ENCODE measurements around the gene RAB29.

RAB29 gene

GRCh38 chr1:205743977-205744376 lies 31.3 kb downstream of the RAB29 start:
- Histone ChIP-seq H3K27me3 (replicated peaks; ENCODE audit: control insufficient read depth, insufficient read depth, low read length) (no peaks in the 10 kb centered on the region), H3K36me3 (ENCODE audit: control insufficient read depth, insufficient read depth, low read length) (no peaks in the 10 kb centered on the region; the same call in 1 of the 2 replicates), H3K4me3 (replicated peaks; ENCODE audit: low read depth, low read length) (no peak overlapping the region)
- TF ChIP-seq, protein P1, sequence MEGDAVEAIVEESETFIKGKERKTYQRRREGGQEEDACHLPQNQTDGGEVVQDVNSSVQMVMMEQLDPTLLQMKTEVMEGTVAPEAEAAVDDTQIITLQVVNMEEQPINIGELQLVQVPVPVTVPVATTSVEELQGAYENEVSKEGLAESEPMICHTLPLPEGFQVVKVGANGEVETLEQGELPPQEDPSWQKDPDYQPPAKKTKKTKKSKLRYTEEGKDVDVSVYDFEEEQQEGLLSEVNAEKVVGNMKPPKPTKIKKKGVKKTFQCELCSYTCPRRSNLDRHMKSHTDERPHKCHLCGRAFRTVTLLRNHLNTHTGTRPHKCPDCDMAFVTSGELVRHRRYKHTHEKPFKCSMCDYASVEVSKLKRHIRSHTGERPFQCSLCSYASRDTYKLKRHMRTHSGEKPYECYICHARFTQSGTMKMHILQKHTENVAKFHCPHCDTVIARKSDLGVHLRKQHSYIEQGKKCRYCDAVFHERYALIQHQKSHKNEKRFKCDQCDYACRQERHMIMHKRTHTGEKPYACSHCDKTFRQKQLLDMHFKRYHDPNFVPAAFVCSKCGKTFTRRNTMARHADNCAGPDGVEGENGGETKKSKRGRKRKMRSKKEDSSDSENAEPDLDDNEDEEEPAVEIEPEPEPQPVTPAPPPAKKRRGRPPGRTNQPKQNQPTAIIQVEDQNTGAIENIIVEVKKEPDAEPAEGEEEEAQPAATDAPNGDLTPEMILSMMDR (IDR thresholded peaks at IDR 0.05; ENCODE audit: insufficient read depth, low read length, poor library complexity, severe bottlenecking), result no peak
- no peak for DNase-seq (ENCODE audit: extremely low read depth, insufficient read length)

GRCh38 chr1:205741681-205742080 lies 33.6 kb downstream of the RAB29 start:
- Histone ChIP-seq H3K27me3 (replicated peaks; ENCODE audit: control insufficient read depth, insufficient read depth, low read length) (no peaks in the 10 kb centered on the region), H3K4me3 (replicated peaks; ENCODE audit: low read depth, low read length) (no peak overlapping the region), H3K36me3 (ENCODE audit: control insufficient read depth, insufficient read depth, low read length) (no peaks in the 10 kb centered on the region; the same call in 1 of the 2 replicates)
- DNase-seq (ENCODE audit: extremely low read depth, insufficient read length), result no peak
- TF ChIP-seq, protein P1 (IDR thresholded peaks at IDR 0.05; ENCODE audit: insufficient read depth, low read length, poor library complexity, severe bottlenecking), result no peak

DNA sequence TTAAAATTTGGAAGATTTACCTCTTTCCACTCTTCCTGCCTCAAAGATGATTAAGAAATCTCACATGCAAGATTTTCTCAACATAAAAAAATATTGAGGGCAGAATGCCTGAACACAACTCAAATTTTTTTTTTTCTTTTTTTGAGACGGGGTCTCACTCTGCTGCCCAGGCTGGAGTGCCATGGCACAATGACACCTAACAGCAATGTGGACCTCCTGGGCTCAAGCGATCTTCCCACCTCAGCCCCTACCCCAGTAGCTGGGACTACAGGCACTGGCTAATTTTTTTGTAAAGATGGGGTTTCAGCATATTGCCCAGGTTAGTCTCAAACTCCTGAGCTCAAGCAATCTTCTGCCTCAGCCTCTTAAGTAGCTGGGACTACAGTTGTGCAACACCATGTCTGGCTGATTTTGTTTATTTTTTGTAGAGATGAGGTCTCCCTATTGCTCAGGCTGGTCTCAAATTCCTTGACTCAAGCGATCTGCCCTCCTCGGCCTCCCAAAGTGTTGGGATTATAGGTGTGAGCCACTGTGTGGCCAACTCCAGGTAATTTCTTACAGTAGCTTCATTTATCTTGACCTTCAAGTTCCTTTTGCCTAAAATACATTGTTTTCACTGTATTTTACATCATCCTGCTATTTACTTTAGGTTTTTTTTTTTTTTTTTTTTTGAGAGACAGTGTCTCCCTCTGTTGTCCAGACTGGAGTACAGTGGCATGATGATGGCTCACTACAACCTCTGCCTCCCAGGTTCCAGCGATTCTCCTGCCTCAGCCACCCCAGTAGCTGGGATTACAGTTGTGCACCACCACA lies 35.7 kb downstream of the RAB29 start:
- TF ChIP-seq, protein P1 (IDR thresholded peaks at IDR 0.05; ENCODE audit: insufficient read depth, low read length, poor library complexity, severe bottlenecking), result no peak
- no peaks in the 10 kb centered on the region for H3K27me3 ChIP-seq (replicated peaks; ENCODE audit: control insufficient read depth, insufficient read depth, low read length)
- DNase-seq (ENCODE audit: extremely low read depth, insufficient read length), result no peak
- no peaks in the 10 kb centered on the region; the same call in 1 of the 2 replicates for H3K36me3 ChIP-seq (ENCODE audit: control insufficient read depth, insufficient read depth, low read length)
- H3K4me3 ChIP-seq (replicated peaks; ENCODE audit: low read depth, low read length), result no peak overlapping the region

DNA sequence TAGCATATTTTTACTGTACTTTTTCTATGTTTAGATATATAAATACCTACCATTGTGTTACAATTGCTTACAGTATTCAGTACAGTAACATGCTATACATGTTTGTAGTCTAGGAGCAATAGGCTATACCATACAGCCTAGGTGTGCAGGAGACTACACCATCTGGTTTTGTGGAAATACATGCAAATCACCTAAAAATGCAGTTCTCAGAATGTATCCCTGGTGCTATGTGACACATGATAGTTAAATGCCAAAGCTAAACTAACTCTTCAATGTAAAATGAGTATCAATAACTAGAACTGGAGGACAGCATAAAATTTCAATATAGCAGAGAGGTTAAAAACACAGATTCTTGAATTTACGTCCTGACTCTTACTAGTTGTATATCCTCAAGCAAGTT lies 40.1 kb downstream of the RAB29 start:
- H3K36me3 ChIP-seq (ENCODE audit: control insufficient read depth, insufficient read depth, low read length), result no peaks in the 10 kb centered on the region; the same call in 1 of the 2 replicates

GRCh38 chr1:205733438-205734175 lies 41.7 kb downstream of the RAB29 start:
- Histone ChIP-seq H3K36me3 (ENCODE audit: control insufficient read depth, insufficient read depth, low read length) (no peaks in the 10 kb centered on the region; the same call in none of the 2 replicates), H3K4me3 (replicated peaks; ENCODE audit: low read depth, low read length) (no peak overlapping the region), H3K27me3 (replicated peaks; ENCODE audit: control insufficient read depth, insufficient read depth, low read length) (no peaks in the 10 kb centered on the region)
- TF ChIP-seq, protein P1 (IDR thresholded peaks at IDR 0.05; ENCODE audit: insufficient read depth, low read length, poor library complexity, severe bottlenecking), result no peak
- no peak for DNase-seq (ENCODE audit: extremely low read depth, insufficient read length)

More for the DNA sequence above, 40.1 kb downstream of the RAB29 start:
- TF ChIP-seq, protein P1 (IDR thresholded peaks at IDR 0.05; ENCODE audit: insufficient read depth, low read length, poor library complexity, severe bottlenecking), result no peak
- DNase-seq (ENCODE audit: extremely low read depth, insufficient read length), result no peak
- Histone ChIP-seq H3K4me3 (replicated peaks; ENCODE audit: low read depth, low read length) (no peak overlapping the region), H3K27me3 (replicated peaks; ENCODE audit: control insufficient read depth, insufficient read depth, low read length) (no peaks in the 10 kb centered on the region)
